ENCODE results near the gene CLDN5. TPM values are rescaled to one million over a fixed set of nuclear protein-coding genes. Genes with fewer than 3 reads are reported as not detected.

The CLDN5 gene
- total RNA-seq, 1 donor from 2014 or later: 23.9 TPM

DNA sequence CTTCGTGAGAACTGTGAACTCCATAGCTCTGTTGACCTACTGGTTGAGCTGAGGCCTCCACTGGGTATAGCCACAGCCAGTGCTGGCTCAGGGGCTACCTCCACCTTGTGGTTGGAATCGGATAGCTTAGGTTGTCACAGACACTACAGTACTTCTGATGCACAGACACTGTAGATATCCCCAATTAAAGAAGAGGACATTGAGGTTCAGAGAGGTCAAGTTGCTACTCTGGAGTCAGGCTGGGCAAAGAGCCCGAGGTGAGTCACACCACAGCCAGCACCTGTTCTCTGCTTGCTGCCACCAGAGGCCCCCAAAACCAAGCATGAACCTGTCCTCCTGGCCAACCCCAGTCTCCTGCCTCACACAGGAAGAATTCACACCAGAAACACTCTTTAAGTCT, 50.6 kb downstream of the CLDN5 start:
- intact Hi-C loops (cut with DNase I): loop anchor here (10.0 kb wide), 1 partner anchor 89 kb away; no protein-coding TSS in a partner anchor
- no peak for ATAC-seq (ENCODE audit: poor library complexity)
- no peak for DNase-seq

Other genes with a start within 250 kb of the CLDN5 start
- 9.6 TPM for gene CLTCL1, start 232.7 kb downstream of the CLDN5 start, total RNA-seq
- gene HIRA, start 92.7 kb downstream of the CLDN5 start, total RNA-seq: 18.2 TPM
- gene MRPL40, start 91.9 kb downstream of the CLDN5 start, total RNA-seq: 56.1 TPM
- 65.7 TPM for gene C22orf39, start 76.7 kb downstream of the CLDN5 start, total RNA-seq
- gene UFD1, start 45.2 kb downstream of the CLDN5 start, total RNA-seq: 43.5 TPM
- 0.62 TPM for gene CDC45, start 44.5 kb downstream of the CLDN5 start, total RNA-seq
- gene SEPTIN5, start 190.1 kb upstream of the CLDN5 start, total RNA-seq: 123 TPM
- not detected for gene GP1BB, start 199.1 kb upstream of the CLDN5 start, total RNA-seq
- gene TBX1, start 236.4 kb upstream of the CLDN5 start, total RNA-seq: 3.2 TPM